BLaER1 treated with 17β-estradiol and CSF1 and Interleukin-3, amounts not matched to agents 10 nM and 100 nM (cell line): ENCODE measurements around the gene PRR18.

Experiments used
- H3K27ac ChIP-seq, 11 experiments: shearing (Covaris generic); formaldehyde crosslinking; 2 replicates each; pipeline ENCODE4 v1.8.1; 2022
- H3K27me3 ChIP-seq, 11 experiments: shearing (Covaris generic); formaldehyde crosslinking; 2 replicates each; pipeline ENCODE4 v1.8.1; 2022
- H3K36me3 ChIP-seq, 11 experiments: shearing (Covaris generic); formaldehyde crosslinking; 2 replicates each; pipeline ENCODE4 v1.8.1; 2022
- H3K4me1 ChIP-seq, 10 experiments: shearing (Covaris generic); formaldehyde crosslinking; 2 replicates each; pipeline ENCODE4 v1.8.1; 2022
- H3K4me2 ChIP-seq, 11 experiments: shearing (Covaris generic); formaldehyde crosslinking; 2 replicates each; pipeline ENCODE4 v1.8.1; 2022
- H3K4me3 ChIP-seq, 10 experiments: shearing (Covaris generic); formaldehyde crosslinking; 2 replicates each; pipeline ENCODE4 v1.8.1; 2022
- H3K9ac ChIP-seq, 11 experiments: shearing (Covaris generic); formaldehyde crosslinking; 2 replicates each; pipeline ENCODE4 v1.8.1; 2022
- H3K9me3 ChIP-seq, 11 experiments: shearing (Covaris generic); formaldehyde crosslinking; replicated peaks in 1 of 11; 2 replicates each; pipeline ENCODE4 v1.8.1; 2022
- H4K20me1 ChIP-seq, 11 experiments: shearing (Covaris generic); formaldehyde crosslinking; 2 replicates each; pipeline ENCODE4 v1.8.1; 2022
- Cebpa-rat ChIP-seq, 11 experiments: shearing (Covaris generic); IDR thresholded peaks; 2 replicates each; pipeline ENCODE4 v1.8.1; 2022

The PRR18 gene

DNA sequence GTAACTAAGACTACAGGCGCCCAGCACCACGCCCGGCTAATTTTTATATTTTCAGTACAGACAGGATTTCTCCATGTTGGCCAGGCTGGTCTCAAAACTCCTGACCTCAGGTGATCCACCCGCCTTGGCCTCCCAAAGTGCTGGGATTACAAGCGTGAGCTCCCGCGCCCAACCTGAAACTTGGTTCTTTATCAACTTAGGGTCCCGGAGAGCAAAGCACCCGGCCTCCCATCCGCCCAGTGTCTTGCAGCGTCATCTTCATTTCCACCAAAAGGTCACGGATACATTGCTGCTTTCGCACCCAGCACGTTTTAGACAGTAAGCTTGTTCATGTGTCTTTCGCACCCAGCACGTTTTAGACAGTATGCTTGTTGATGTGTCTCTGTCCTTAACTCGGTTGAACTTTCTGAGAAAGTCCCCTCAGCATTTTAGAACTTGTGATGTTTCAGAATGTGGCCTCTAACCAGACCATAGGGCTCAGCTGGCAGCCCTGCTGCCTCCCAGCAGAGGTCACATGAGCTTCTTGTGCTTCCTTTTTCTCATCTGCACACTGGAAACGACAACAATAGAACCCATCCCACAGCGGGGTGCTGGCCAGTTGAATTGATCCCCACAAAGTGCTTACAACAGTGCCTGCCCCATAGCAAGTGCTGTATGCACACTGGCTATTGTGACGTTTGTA, 48.8 kb downstream of the PRR18 start:
- Histone ChIP-seq H4K20me1 (no peaks in the 10 kb centered on the region), H3K9ac (peak overlapping the region; percentile 8 to 76 (median 64); a peak in 16 of 22 replicates), H3K4me3 (peak overlapping the region in 2 of 10 experiments; percentile 13 to 41; a peak in 2 of 20 replicates), H3K27ac (peak overlapping the region; percentile 55 to 86 (median 78)), H3K4me1 (peaks cover 23 to 47% (median 30%) of the 10 kb centered on the region in 10 experiments), H3K36me3 (no peaks in the 10 kb centered on the region), H3K9me3 (peaks cover 0 to 4% (median 0%) of the 10 kb centered on the region in 11 experiments; a peak in 1 of 22 replicates), H3K27me3 (peaks cover 14 to 21% (median 16%) of the 10 kb centered on the region in 11 experiments), H3K4me2 (peak overlapping the region; percentile 64 to 91 (median 87))
- TF ChIP-seq Cebpa-rat (IDR thresholded peaks at IDR 0.05), result 0 out of 22 replicates have a peak, but pooled peaks of 1 of the 11 experiments have one; percentile 5

GRCh38 chr6:166258854-166259276, 49.3 kb downstream of the PRR18 start:
- H3K9ac ChIP-seq, result peak overlapping the region in 10 of 11 experiments; percentile 6 to 76 (median 64); a peak in 19 of 22 replicates
- H3K27me3 ChIP-seq, result peaks cover 19 to 27% (median 22%) of the 10 kb centered on the region in 11 experiments
- H3K27ac ChIP-seq, result peak overlapping the region; percentile 55 to 86 (median 78); a peak in 21 of 22 replicates
- no peaks in the 10 kb centered on the region for H3K36me3 ChIP-seq
- peaks cover 26 to 52% (median 33%) of the 10 kb centered on the region in 10 experiments for H3K4me1 ChIP-seq
- peak in 7 of 11 experiments; percentile 8 to 76 (median 55); a peak in 8 of 22 replicates for TF ChIP-seq Cebpa-rat (IDR thresholded peaks at IDR 0.05)
- peak overlapping the region in 2 of 10 experiments; percentile 14 to 42; a peak in 3 of 20 replicates for H3K4me3 ChIP-seq
- H3K4me2 ChIP-seq, result peak overlapping the region; percentile 64 to 91 (median 87)
- peaks cover 0 to 4% (median 0%) of the 10 kb centered on the region in 11 experiments; a peak in 1 of 22 replicates for H3K9me3 ChIP-seq
- H4K20me1 ChIP-seq, result peaks cover 0 to 2% (median 0%) of the 10 kb centered on the region in 11 experiments; a peak in 3 of 22 replicates

- Histone ChIP-seq H3K4me2 (peak overlapping the region; percentile 64 to 91 (median 87); a peak in 18 of 22 replicates), H3K36me3 (no peaks in the 10 kb centered on the region), H4K20me1 (peaks cover 0 to 8% (median 0%) of the 10 kb centered on the region in 11 experiments; a peak in 3 of 22 replicates), H3K27ac (peak overlapping the region in 8 of 11 experiments; percentile 65 to 86 (median 82); a peak in 11 of 22 replicates), H3K27me3 (peaks cover 28 to 36% (median 31%) of the 10 kb centered on the region in 11 experiments), H3K9me3 (peaks cover 0 to 4% (median 0%) of the 10 kb centered on the region in 11 experiments; a peak in 2 of 22 replicates), H3K9ac (peak overlapping the region in 2 of 11 experiments; percentile 64 to 67; a peak in 4 of 22 replicates), H3K4me1 (peaks cover 35 to 53% (median 42%) of the 10 kb centered on the region in 10 experiments), H3K4me3 (no peak overlapping the region)
- no peak for TF ChIP-seq Cebpa-rat (IDR thresholded peaks at IDR 0.05)
These were observed 50.3 kb downstream of the PRR18 start for GRCh38 chr6:166257911-166258318.
